ENCODE measurements around the gene APBB3. TPM values are rescaled to one million over a fixed set of nuclear protein-coding genes. Genes with fewer than 3 reads are reported as not detected.

Gene APBB3
- total RNA-seq, 1 donor from 2014 or later = 20.7 TPM

GRCh38 chr5:140513124-140513523 lies 51.3 kb downstream of the APBB3 start:
- no peak overlapping the region for H3K27ac Mint-ChIP-seq
- Histone ChIP-seq H3K4me2 (no peak overlapping the region), H3K27me3 (no peaks in the 10 kb centered on the region), H3K4me3 (no peak overlapping the region), H4K20me1 (ENCODE audit: low read depth) (no peaks in the 10 kb centered on the region), H3K27ac (no peak overlapping the region), H3K9me3 (ENCODE audit: low read depth) (no peaks in the 10 kb centered on the region), H3K79me2 (ENCODE audit: low read depth) (no peaks in the 10 kb centered on the region), H2AFZ (replicated peaks) (no peak overlapping the region), H3K9ac (no peak overlapping the region), H3K4me1 (no peaks in the 10 kb centered on the region), H3K36me3 (peaks cover 7% of the 10 kb centered on the region), H3F3A (ENCODE audit: low read depth) (no peaks in the 10 kb centered on the region)
- TF ChIP-seq EZH2 (IDR thresholded peaks at IDR 0.05) (no peak), EZH2phosphoT487 (IDR thresholded peaks at IDR 0.05) (no peak), CTCF (IDR thresholded peaks at IDR 0.05) (no peak)
- H3K9me3 Mint-ChIP-seq = peaks cover 4% of the 10 kb centered on the region
- no peak for DNase-seq (ENCODE audit: low spot score)
- no peak overlapping the region for H3K4me3 Mint-ChIP-seq
- no peaks in the 10 kb centered on the region for H3K4me1 Mint-ChIP-seq
- H3K27me3 Mint-ChIP-seq (ENCODE audit: insufficient read depth, low read depth) = no peaks in the 10 kb centered on the region
- H3K36me3 Mint-ChIP-seq = peaks cover 37% of the 10 kb centered on the region

- Histone ChIP-seq H4K20me1 (ENCODE audit: low read depth) (no peaks in the 10 kb centered on the region), H3K9ac (no peak overlapping the region), H3K4me2 (no peak overlapping the region), H3K36me3 (peaks cover 22% of the 10 kb centered on the region), H3K79me2 (ENCODE audit: low read depth) (no peaks in the 10 kb centered on the region), H3K4me3 (no peak overlapping the region), H2AFZ (replicated peaks) (no peak overlapping the region), H3K4me1 (no peaks in the 10 kb centered on the region), H3K9me3 (ENCODE audit: low read depth) (no peaks in the 10 kb centered on the region), H3K27ac (no peak overlapping the region), H3F3A (ENCODE audit: low read depth) (no peaks in the 10 kb centered on the region), H3K27me3 (no peaks in the 10 kb centered on the region)
- Mint-ChIP-seq H3K9me3 (no peaks in the 10 kb centered on the region), H3K4me1 (no peaks in the 10 kb centered on the region), H3K4me3 (no peak overlapping the region), H3K27ac (no peak overlapping the region), H3K27me3 (ENCODE audit: insufficient read depth, low read depth) (no peaks in the 10 kb centered on the region), H3K36me3 (peaks cover 38% of the 10 kb centered on the region)
- no peak for TF ChIP-seq EZH2 (IDR thresholded peaks at IDR 0.05)
- TF ChIP-seq EZH2phosphoT487 (IDR thresholded peaks at IDR 0.05) = no peak
- TF ChIP-seq CTCF (IDR thresholded peaks at IDR 0.05) = no peak
- DNase-seq (ENCODE audit: low spot score) = no peak
Observed at GRCh38 chr5:140509898-140510297, 54.5 kb downstream of the APBB3 start.

Small RNA genes lying within 50 kb of the gene (microRNA-seq; reads per million reads assigned to microRNA genes)
- gene MIR6831 = not detected

Small RNA genes lying within 50 kb of the gene (small RNA-seq; reads per million reads assigned to genes)
- 0.14 reads per million for gene RF00279
- gene RF00443 = not detected

Other genes starting within 250 kb of the APBB3 start
- gene HBEGF, start 218.0 kb downstream of the APBB3 start, total RNA-seq (ENCODE audit: low replicate concordance) = 2.4 and 3.4 TPM in 2 replicates
- not detected in 2 replicates for gene SLC4A9, start 204.4 kb downstream of the APBB3 start, total RNA-seq (ENCODE audit: low replicate concordance)
- 83.4 and 110 TPM in 2 replicates for gene ANKHD1, start 162.8 kb downstream of the APBB3 start, total RNA-seq (ENCODE audit: low replicate concordance)
- 0.53 and 1.1 TPM in 2 replicates for gene EIF4EBP3, start 16.9 kb downstream of the APBB3 start, total RNA-seq (ENCODE audit: low replicate concordance)
- 16.9 and 26.9 TPM in 2 replicates for gene SRA1, start 7.1 kb downstream of the APBB3 start, total RNA-seq (ENCODE audit: low replicate concordance)
- 20.7 and 26.7 TPM in 2 replicates for gene SLC35A4, start 230 bp upstream of the APBB3 start, total RNA-seq (ENCODE audit: low replicate concordance)
- not detected in 2 replicates for gene CD14, start 68.6 kb upstream of the APBB3 start, total RNA-seq (ENCODE audit: low replicate concordance)
- 17.8 and 106 TPM in 2 replicates for gene TMCO6, start 74.9 kb upstream of the APBB3 start, total RNA-seq (ENCODE audit: low replicate concordance)
- 53.8 and 59.4 TPM in 2 replicates for gene NDUFA2, start 83.0 kb upstream of the APBB3 start, total RNA-seq (ENCODE audit: low replicate concordance)
- gene IK, start 83.2 kb upstream of the APBB3 start, total RNA-seq (ENCODE audit: low replicate concordance) = 97.0 and 131 TPM in 2 replicates
- 6.9 and 15.1 TPM in 2 replicates for gene WDR55, start 100.3 kb upstream of the APBB3 start, total RNA-seq (ENCODE audit: low replicate concordance)
- 0.37 and 1.1 TPM in 2 replicates for gene DND1, start 109.0 kb upstream of the APBB3 start, total RNA-seq (ENCODE audit: low replicate concordance)
- gene HARS1, start 126.8 kb upstream of the APBB3 start, total RNA-seq (ENCODE audit: low replicate concordance) = 44.9 and 45.7 TPM in 2 replicates
- gene HARS2, start 126.9 kb upstream of the APBB3 start, total RNA-seq (ENCODE audit: low replicate concordance) = 30.6 and 34.1 TPM in 2 replicates
- gene ZMAT2, start 135.8 kb upstream of the APBB3 start, total RNA-seq (ENCODE audit: low replicate concordance) = 62.2 and 71.5 TPM in 2 replicates
- gene PCDHA1, start 221.5 kb upstream of the APBB3 start, total RNA-seq (ENCODE audit: low replicate concordance) = 0.19 and 0.24 TPM in 2 replicates
- gene PCDHA2, start 230.3 kb upstream of the APBB3 start, total RNA-seq (ENCODE audit: low replicate concordance) = 3.7 and 5.9 TPM in 2 replicates
- 2.8 and 4.0 TPM in 2 replicates for gene PCDHA3, start 236.5 kb upstream of the APBB3 start, total RNA-seq (ENCODE audit: low replicate concordance)
- gene PCDHA4, start 242.5 kb upstream of the APBB3 start, total RNA-seq (ENCODE audit: low replicate concordance) = 9.7 and 13.7 TPM in 2 replicates